GM19467 (cell line): ENCODE measurements around the gene COL4A5.

Experiments used
- ATAC-seq: cut with Tn5 transposase; IDR thresholded peaks from one replicate; pipeline ENCODE4 v1.9.1; 2021; ENCODE audit warnings: mild to moderate bottlenecking, moderate library complexity; ENCODE audit not compliant: unreplicated experiment

Gene COL4A5

GRCh38 chrX:108737754-108738153 is 298.1 kb downstream of the COL4A5 start:
- ATAC-seq: no peak

GRCh38 chrX:108740299-108740774 is 300.7 kb downstream of the COL4A5 start:
- ATAC-seq: no peak
